HG03442 (cell line): ENCODE data around the gene CHAF1B.
A peak's percentile ranks its signal among the peaks of the same experiment; 100 is the strongest.
"Not testable (repeated sequence)": the region's sequence is repeated elsewhere in the genome, so short reads cannot be mapped to it uniquely, and the experiment has no call there.

Experiments used
- ATAC-seq: cut with Tn5 transposase; IDR thresholded peaks from one replicate; pipeline ENCODE4 v1.9.1; 2021; ENCODE audit warnings: mild to moderate bottlenecking, moderate library complexity; ENCODE audit not compliant: unreplicated experiment

Gene CHAF1B

DNA sequence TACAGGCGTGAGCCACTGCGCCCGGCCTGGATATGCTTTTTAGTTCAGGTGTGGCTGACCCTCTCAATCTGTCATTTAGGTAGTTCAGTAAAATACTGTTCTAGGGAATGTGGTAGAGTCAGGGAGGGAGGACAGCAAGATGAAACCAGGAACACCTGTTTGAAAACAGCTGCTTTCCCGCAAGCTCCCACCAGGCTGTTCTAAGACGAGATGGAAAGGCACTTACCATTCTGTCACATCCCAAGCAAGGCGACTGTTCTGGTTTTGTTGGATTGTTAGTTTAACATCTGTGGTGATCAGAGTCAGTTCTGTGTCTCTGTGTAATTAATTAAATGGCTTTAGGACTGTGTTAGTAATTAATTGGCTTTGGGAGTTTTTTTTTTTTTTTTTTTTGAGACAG lies 2.9 kb downstream of the CHAF1B start:
- ATAC-seq: no peak

DNA sequence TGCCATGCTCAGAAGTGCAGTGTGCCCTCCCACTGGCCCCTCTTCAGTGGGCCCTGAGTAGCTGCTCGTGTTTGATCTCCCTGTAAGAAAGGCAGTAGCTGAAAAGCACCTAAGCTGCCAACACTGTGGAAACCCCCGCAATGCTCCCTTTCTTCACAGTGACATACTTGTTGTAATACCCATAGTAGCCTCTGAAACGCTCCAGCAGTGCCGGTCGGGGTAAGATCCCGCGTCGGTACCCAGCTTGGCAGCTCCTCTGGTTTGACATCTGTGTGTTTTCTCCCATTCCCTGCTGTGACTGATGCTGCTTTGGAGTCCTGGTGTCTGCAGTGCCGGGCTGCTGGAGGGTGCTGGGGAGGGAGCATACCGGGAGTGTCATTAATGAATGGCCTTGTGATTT lies 3.6 kb downstream of the CHAF1B start:
- ATAC-seq: no peak

DNA sequence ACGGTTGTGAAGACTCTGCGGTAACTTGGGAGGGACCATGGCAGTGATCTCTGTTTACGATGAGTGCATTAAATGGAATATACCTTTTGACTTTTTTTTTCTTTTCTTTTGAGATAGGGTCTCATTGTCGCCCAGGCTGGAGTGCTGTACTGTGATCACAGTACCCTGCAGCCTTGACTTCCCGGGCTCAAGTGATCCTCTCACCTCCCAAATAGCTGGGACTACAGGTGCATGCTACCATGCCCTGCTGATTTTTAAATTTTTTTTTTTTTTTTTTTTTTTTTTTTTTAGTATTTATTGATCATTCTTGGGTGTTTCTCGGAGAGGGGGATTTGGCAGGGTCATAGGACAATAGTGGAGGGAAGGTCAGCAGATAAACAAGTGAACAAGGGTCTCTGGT lies 6.5 kb downstream of the CHAF1B start:
- ATAC-seq: not testable (repeated sequence)

DNA sequence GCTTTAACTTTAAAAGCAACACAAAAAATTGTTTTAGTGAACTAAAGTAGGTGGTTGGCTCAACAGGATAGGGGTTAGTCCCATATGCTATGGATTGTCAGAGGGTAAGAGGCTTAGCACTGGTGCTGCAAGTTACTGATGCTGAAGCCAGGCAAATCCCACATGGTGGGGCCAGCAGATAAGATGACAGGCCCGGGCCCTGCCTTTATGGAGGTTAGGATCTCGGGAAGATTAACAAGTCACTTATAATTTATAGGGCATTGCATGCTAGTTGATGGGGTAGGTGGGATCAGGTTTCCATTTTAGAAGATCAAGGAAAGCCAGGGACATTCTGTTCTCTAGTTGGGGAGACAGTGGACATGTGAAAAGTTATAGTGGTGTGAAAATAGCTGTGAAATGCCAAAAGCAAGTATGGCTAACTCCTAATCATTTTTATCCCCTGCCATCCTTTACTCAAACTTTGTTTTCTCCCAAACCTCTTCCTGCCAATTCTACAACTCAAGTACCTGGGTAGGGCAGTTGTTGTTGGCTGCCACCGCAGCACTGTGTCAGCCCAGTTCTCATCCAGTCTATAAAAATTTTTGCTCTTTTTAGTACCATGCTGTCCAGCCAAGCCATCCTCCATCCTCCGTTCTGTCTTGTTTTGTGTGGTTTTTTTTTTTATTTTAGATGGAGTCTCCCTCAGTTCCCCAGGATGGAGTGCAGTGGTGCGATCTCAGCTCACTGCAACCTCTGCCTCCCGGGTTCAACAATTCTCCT lies 10.3 kb downstream of the CHAF1B start:
- ATAC-seq: no peak

DNA sequence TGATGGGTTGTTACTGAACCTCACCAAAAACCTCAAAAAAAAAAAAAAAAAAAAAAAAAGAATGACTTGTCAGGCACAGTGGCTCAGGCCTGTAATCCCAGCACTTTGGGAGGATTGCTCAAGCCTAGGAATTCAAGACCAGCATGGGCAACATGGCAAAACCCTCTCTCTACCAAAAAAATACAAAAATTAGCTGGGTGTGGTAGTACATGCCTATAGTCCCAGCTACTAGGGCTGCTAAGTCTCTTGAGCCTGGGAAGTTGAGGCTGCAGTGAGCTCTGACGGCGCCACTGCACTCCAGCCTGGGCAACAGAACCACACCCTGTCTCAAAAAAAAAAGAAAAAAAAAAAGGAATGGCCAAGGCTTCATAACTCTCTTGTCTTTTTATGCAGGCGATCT lies 11.1 kb downstream of the CHAF1B start:
- no peak for ATAC-seq

DNA sequence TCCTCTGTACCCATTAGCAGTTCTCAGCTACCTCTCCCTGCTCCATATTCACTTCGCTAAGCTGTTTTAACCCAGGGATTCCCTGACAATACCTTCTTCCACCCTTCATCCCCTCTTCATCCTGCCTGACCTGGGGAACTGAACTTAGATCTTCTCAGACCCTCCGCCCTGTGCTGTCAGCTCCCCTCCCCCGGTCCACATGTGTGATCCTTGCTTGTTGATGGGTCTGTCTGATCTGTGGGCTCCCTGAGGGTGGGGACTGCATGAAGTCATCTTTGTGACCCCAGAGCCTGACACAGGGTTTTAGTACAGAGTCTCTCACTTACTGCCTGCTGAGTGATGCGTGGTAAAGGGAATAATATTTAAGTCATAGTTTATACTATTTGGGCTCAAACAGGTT lies 11.8 kb downstream of the CHAF1B start:
- ATAC-seq: no peak

DNA sequence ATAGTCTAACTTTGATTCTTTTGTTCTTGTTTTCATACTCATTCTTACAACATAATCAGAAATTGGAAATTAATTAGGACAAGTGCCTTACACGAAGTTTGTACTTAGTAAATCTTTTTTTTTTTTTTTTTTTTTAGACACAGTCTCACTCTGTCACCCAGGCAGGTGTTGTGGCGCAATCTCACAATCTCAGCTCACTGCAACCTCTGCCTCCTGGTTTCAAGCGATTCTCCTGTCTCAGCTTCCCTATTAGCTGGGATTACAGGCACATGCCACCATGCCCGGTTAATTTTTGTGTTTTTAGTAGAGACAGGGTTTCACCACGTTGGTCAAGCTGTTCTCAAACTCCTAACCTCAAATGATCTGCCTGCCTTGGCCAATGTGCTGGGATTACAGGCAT lies 12.4 kb downstream of the CHAF1B start:
- ATAC-seq: no peak

DNA sequence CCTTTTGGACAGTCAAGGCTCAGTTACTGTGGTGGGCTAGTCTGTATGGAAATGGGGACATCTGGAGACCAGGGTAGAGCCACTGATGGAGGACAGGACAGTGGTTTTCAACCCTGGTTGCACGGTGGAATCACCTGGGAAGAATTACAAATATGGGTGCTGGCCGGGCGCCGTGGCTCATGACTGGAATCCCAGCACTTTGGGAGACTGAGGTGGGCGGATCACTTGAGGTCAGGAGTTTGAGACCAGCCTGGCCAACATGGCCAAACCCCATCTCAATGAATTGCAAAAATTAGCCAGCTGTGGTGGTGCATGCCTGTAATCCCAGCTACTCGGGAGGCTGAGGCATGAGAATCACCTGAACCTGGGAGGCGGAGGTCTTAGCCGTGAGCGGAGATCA lies 14.5 kb downstream of the CHAF1B start:
- ATAC-seq: not testable (repeated sequence)

DNA sequence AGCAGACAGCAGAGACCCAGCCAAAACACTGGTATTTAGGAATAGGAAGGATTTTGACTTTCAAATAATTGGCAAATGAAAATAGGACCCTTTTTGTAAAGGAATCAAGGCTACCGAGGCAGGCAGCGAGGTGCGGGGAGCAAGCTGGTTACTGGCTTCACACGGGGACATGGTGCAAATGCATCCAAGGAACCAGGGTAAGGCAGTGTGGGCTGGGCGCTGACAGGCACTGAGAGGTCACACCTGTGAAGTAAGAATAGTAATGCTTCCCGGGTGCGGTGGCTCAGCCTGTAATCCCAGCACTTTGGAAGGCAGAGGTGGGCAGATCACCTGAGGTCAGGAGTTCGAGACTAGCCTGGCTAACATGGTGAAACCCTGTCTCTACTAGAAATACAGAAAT lies 15.5 kb downstream of the CHAF1B start:
- no peak for ATAC-seq

DNA sequence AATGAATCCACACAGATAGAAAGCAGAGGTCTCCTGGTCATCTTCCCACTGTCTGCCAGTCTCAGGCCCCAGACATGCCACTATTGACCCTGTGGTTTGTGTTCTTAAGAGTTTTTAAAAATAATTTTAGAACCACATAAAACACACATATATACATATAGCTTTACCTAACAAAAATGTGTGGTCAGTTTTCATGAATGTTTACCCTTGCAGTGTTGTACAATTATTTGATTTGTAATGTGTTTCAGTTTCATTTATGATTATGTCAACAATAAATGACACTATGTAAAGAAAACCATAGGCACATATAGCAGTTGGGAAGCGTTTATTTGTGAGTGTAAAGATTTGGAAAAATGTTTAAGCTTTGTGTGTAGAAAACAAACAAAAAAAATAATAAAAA lies 17.1 kb downstream of the CHAF1B start:
- ATAC-seq: no peak

DNA sequence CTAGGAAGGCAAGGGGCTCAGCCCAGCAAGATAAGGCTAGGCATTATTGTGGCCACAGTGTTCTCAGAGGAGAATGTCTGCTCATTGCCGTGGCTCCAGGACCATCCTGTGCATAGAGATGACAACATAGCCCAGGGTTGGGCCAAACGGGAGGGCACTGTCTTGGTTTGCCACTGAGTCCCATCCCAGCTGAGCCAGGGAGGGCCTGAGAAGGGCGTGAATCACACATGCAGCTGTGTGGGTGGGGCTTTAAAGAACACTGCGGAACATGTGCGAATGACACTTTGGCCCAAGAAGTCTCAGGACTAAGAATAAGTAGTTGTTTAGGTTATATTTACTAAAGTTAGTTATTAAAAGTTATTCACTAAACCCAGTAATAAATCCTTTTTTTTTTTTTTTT lies 18.5 kb downstream of the CHAF1B start:
- ATAC-seq: no peak

DNA sequence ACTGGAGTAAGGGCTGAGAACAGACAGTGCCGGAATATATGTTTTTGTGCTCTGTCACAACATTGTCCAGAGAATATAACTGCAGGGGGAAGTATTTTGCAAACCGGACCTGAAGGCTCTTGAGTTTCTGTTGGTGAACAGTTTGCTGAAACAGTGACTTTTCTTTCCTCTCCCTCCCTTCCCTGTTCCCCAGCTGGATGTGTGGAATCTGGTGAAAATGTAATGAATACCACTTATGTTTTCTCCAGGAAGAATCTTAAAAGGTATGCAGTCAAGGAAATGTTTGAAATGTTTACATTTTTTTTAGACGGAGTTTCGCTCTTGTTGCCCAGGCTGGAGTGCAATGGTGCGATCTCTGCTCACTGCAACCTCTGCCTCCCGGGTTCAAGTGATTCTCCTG lies 23.4 kb downstream of the CHAF1B start:
- no peak for ATAC-seq

DNA sequence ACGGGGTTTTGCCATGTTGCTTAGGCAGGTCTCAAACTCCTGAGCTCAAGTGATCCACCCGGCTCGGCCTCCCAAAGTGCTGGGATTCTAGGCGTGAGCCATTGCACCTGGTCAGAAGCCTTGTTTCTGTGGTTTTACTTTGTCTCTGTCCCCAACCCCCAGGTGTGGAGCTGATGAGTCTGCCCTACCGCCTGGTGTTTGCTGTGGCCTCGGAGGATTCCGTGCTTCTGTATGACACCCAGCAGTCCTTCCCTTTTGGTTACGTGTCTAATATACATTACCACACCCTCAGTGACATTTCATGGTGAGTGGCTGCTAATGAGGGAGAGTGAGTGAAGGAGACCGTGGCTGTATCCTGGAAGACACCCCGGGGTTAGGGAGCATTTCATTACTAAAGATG lies 26.1 kb downstream of the CHAF1B start:
- no peak for ATAC-seq

DNA sequence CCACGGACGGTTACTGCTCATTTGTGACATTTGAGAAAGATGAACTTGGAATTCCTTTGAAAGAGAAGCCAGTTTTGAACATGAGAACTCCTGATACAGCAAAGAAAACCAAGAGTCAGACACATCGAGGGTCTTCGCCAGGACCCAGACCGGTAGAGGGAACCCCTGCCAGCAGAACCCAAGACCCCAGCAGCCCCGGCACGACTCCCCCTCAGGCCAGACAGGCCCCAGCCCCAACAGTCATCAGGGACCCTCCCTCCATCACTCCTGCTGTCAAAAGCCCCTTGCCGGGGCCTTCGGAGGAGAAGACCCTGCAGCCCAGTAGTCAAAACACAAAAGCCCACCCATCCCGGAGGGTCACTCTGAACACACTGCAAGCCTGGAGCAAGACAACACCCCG lies 27.7 kb downstream of the CHAF1B start:
- ATAC-seq: no peak

DNA sequence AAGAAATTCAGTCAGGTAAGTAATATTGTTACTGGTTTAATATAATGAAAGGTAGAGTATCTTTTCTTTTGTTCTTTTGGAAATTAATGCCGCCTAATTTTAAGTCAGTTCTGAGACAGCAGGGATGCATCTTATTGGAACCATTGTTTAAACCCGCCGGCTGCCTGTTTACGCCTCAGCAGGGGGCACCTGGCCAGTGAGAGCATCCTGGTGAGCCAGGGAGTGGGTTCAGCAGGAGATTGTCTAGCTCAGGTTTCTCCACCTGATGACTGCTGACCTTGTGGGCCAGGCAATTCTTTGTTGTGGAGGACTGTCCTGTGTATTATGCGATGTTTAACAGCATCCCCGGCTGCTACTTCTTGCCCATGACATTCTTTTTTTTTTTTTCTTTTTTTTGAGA lies 30.2 kb downstream of the CHAF1B start:
- ATAC-seq: no peak

DNA sequence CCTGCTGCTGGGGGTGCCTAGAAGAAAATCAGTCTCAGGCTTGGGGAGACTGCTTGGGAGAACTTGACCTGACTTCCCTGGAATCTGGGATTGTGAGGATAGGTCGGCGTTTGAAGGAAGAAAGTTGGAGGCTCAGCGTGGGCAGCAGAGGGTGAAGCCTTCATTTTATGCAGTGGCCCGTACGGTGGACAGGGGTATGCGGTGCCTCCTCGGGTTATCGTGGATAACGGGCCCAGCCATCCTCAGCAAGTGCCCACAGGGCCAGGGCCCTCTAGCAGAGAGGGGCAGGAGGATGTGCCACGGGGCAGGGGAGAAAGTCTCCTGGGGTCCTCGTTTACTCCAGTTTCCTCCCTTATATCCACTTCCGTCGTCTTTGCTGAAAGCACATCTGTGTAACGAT lies 34.0 kb downstream of the CHAF1B start:
- no peak for ATAC-seq

DNA sequence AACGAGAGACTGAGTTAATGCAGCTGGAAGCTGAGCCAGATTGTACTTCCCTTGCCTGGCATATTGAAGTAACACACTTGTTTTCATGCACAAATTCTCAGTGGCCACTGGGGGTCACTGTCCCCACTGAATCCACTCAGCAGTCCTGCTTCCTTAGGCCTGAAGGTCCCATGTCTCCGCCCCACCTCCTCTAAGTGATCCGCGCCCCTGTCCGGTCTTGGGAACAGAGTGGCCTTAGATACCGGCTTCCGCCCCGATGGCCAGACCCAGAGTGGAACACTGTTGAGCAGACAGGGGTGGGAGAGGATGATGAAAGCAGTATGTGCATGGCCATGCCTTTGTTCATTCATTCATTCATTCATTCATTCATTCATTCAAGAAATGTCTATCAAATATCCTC lies 34.8 kb downstream of the CHAF1B start:
- ATAC-seq: peak; percentile 63

DNA sequence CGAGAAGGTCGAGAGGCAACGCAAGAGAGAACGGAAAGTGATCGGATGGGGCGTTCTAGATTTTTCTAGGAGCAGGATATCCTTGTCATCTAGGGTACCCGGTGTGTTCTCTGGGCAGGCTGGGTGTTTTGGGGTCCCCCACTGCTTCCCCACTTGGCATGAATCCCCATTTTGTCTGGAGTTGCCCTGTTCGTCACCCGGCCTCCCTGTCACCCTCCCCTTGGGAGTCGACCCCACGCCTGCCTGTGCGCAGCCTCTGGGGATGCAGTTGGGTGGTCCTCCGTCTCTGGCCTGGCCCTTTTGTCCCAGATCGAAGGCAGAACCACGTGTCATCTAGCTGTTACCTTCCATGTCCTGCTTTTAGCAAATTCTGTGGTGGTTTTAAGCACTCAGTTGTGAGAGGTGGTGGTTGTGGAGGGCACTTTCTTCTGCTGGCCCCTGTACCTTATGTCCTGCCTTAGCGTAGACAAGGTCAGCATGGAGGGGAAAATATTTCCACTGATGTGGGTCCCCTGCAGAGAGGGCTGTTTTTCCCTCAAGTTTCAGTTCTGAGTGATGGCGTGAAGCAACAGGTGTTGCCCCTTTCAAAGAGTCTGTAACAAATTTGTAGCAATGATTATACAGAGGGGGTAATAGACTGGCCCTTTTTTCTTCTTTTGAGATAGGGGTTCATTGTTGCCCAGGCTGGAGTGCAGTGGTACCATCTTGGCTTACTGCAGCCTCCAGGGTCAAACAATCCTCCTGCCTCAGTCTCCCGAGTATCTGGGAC lies 35.6 kb downstream of the CHAF1B start:
- no peak for ATAC-seq

DNA sequence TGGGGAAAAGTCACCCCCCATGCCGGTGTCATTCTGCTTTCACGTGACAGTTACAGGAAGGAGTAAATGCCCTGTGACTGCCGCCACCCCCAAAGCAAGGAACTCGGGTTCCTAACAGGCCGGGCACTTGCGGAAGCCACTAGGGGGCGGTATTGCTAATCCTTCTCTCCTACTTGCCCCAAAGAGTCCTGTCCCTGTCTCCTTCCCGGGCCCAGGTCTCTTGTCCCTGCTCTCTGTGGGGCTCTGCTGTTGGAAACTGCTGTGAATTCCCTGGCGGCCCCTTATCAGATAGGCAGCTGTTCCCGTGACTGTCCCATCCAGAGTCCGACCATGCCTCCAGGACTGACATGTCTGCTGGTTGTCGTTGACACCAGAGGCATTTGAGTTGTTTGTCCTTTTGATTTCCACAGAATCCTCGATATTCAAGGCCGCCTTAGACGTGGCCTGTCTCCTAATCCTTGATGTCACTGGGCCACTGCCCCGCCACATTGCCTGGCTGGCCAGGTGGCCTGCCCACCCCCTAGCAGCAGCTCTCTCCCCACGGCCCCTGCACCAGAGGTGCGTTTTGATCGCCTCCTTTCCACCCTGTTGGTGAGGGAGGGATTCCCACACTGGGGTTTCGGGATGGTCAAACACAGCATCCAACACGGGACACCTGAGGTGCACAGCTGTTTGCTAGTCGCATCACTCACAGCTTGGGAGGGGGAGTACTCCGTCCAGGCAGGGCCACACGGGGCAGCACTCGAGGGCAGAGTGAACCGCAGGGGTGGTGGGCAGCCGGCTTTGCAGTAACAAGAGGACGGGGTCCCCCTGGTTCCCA lies 37.3 kb downstream of the CHAF1B start:
- ATAC-seq: no peak

DNA sequence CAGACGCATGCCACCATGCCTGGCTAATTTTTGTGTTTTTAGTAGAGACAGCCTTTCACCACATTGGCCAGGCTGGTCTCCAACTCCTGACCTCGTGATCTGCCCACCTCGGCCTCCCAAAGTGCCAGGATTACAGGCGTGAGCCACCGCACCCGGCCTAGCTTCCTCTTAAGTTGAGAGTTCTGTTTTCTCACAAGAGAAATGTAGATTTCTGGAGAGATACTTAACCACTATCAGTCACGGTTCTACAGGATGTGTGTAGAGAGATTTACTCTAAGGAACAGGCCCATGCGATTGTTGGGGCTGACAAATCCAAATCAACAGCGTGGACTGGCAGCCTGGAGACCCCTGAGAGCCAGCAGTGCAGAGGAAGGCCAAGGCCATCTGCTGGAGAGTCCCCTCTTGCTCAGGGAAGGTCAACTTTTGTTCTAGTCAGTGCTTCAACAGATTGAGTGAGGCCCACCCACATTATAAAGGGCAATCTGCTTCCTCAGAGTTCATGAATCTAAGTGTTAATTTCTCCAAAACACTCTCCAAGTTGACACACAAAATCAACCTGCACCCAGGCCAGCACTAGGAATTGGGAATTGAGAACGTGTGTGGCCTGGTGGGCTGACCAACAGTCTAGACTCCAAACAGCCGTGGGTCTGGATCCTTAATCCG lies 38.7 kb downstream of the CHAF1B start:
- ATAC-seq: no peak

DNA sequence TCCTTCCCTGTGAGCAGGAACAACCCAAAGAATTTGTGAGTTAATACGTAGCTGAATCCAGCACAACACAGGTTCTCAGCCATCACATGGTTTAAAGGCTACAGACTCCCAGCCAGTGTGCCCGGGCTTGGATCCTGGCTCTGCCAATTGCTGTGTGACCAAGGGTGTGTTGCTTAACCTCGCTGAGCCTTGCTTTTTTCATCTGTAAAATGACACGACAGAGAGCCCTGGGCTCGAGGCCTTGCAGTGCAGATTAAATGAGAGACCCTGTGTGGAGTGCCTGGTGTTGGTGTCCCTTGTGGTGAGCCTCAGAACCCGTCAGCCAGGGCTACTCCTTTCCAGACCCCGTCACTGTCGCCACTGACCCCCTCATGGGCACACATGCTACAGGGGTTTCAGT lies 39.4 kb downstream of the CHAF1B start:
- ATAC-seq: no peak
